VCaP (cell line): ENCODE results near the gene SF3B4.

ENCODE experiments used
- H3K27ac ChIP-seq: fragments of 450-650 bp; 2 replicates; pipeline ENCODE4 v1.5.1; 2017
- CTCF ChIP-seq: fragments of 450-650 bp; conservative IDR thresholded peaks from 2 replicates; pipeline ENCODE4 v1.5.1; 2017; ENCODE audit warnings: mild to moderate bottlenecking, moderate library complexity

The SF3B4 gene

GRCh38 chr1:149886396-149887195, 41.0 kb downstream of the SF3B4 start:
- TF ChIP-seq CTCF = no peak
- H3K27ac ChIP-seq = peak overlapping the region; percentile 90

- peak overlapping the region; percentile 90 for H3K27ac ChIP-seq
- TF ChIP-seq CTCF = 0 out of 2 replicates have a peak, but pooled peaks have one; percentile 0
Measured at GRCh38 chr1:149886121-149886395, 41.5 kb downstream of the SF3B4 start.

- TF ChIP-seq CTCF = 0 out of 2 replicates have a peak, but pooled peaks have one; percentile 9
Measured at GRCh38 chr1:149885339-149886120, 42.1 kb downstream of the SF3B4 start.

GRCh38 chr1:149884433-149885338, 42.9 kb downstream of the SF3B4 start:
- peak overlapping the region; percentile 90 for H3K27ac ChIP-seq
- no peak for TF ChIP-seq CTCF

More at GRCh38 chr1:149885339-149886120, 42.1 kb downstream of the SF3B4 start:
- H3K27ac ChIP-seq = peak overlapping the region; percentile 90

GRCh38 chr1:149883598-149884247, 43.9 kb downstream of the SF3B4 start:
- no peak for TF ChIP-seq CTCF
- H3K27ac ChIP-seq = peak overlapping the region; percentile 90; the same call in 1 of the 2 replicates

GRCh38 chr1:149881876-149882275, 45.7 kb downstream of the SF3B4 start:
- no peak overlapping the region for H3K27ac ChIP-seq
- no peak for TF ChIP-seq CTCF
